Mesendoderm (in vitro differentiated cells): ENCODE measurements around the gene COBL.

Experiments used
- DNase-seq: peaks from one replicate; pipeline ENCODE4 v3.0.0; 2013
- H2AK5ac ChIP-seq: 2 replicates; pipeline ENCODE4 v1.6.1; 2013; ENCODE audit warnings: low read length, inconsistent platforms
- H2BK120ac ChIP-seq: 2 replicates; pipeline ENCODE4 v1.6.1; 2013; ENCODE audit warnings: low read depth, mild to moderate bottlenecking, low read length, moderate library complexity, mixed read lengths
- H2BK15ac ChIP-seq: replicated peaks from 2 replicates; pipeline ENCODE4 v1.6.1; 2013; ENCODE audit warnings: low read depth, mild to moderate bottlenecking, moderate library complexity
- H2BK5ac ChIP-seq: 2 replicates; pipeline ENCODE4 v1.6.1; 2013; ENCODE audit warnings: low read length, inconsistent platforms
- H3K18ac ChIP-seq: 2 replicates; pipeline ENCODE4 v1.6.1; 2013; ENCODE audit warnings: mild to moderate bottlenecking, low read length, mixed read lengths
- H3K23ac ChIP-seq: one replicate; pipeline ENCODE4 v1.6.1; 2013; ENCODE audit warnings: low read length
- H3K27ac ChIP-seq: 2 replicates; pipeline ENCODE4 v1.5.1; 2013; ENCODE audit warnings: low read depth, mild to moderate bottlenecking, inconsistent platforms, low read length, moderate library complexity
- H3K27me3 ChIP-seq: 2 replicates; pipeline ENCODE4 v1.6.1; 2013; ENCODE audit warnings: low read length, control low read depth, mild to moderate bottlenecking, inconsistent platforms; ENCODE audit not compliant: insufficient read depth, poor library complexity
- H3K36me3 ChIP-seq: 2 replicates; pipeline ENCODE4 v1.6.1; 2013; ENCODE audit warnings: low read length, inconsistent platforms; ENCODE audit not compliant: control insufficient read depth, insufficient read depth
- H3K4ac ChIP-seq: one replicate; pipeline ENCODE4 v1.6.1; 2013; ENCODE audit warnings: low read depth, mild to moderate bottlenecking, low read length, moderate library complexity
- H3K4me1 ChIP-seq: 2 replicates; pipeline ENCODE4 v1.6.1; 2013; ENCODE audit warnings: low read depth, low read length, inconsistent platforms; ENCODE audit not compliant: control insufficient read depth
- H3K4me2 ChIP-seq: 2 replicates; pipeline ENCODE4 v1.6.1; 2013; ENCODE audit warnings: low read length
- H3K4me3 ChIP-seq: 2 replicates; pipeline ENCODE4 v1.5.1; 2013; ENCODE audit warnings: mild to moderate bottlenecking, low read length
- H3K56ac ChIP-seq: one replicate; pipeline ENCODE4 v1.6.1; 2013; ENCODE audit warnings: low read length
- H3K79me1 ChIP-seq: 2 replicates; pipeline ENCODE4 v1.6.1; 2013; ENCODE audit warnings: low read length, inconsistent platforms
- H3K79me2 ChIP-seq: 2 replicates; pipeline ENCODE4 v1.6.1; 2013; ENCODE audit warnings: mild to moderate bottlenecking, low read length; ENCODE audit not compliant: control insufficient read depth, insufficient read depth
- H3K9ac ChIP-seq: 2 replicates; pipeline ENCODE4 v1.6.1; 2013; ENCODE audit warnings: low read length, inconsistent platforms
- H4K5ac ChIP-seq: one replicate; pipeline ENCODE4 v1.6.1; 2013; ENCODE audit warnings: low read length
- H4K8ac ChIP-seq: one replicate; pipeline ENCODE4 v1.6.1; 2013; ENCODE audit warnings: low read depth, mild to moderate bottlenecking, control low read depth, low read length, moderate library complexity
- WGBS: extraction: QIAGEN DNeasy Blood & Tissue Kit; methylation state at CpG from one replicate; pipeline ENCODE4 v1.1.7; 2013; ENCODE audit warnings: low lambda C conversion rate, missing lambda C conversion rate; ENCODE audit not compliant: insufficient coverage; ENCODE audit errors: extremely low coverage; 5-methylcytosine and 5-hydroxymethylcytosine counted together

COBL gene

GRCh38 chr7:51135576-51135975 lies 181.0 kb downstream of the COBL start:
- H3K27me3 ChIP-seq = no peaks in the 10 kb centered on the region
- H4K8ac ChIP-seq = no peak overlapping the region
- no peak overlapping the region for H3K27ac ChIP-seq
- DNase-seq = no peak
- H3K18ac ChIP-seq = no peak overlapping the region
- H2AK5ac ChIP-seq = no peak overlapping the region
- no peak overlapping the region for H3K4me3 ChIP-seq
- H3K4me1 ChIP-seq = no peaks in the 10 kb centered on the region
- H3K23ac ChIP-seq = no peak overlapping the region
- no peak overlapping the region for H2BK5ac ChIP-seq
- no peak overlapping the region for H2BK120ac ChIP-seq
- WGBS = no CpG with 5 or more reads among the region's 2 CpGs
- H3K79me2 ChIP-seq = no peaks in the 10 kb centered on the region
- no peaks in the 10 kb centered on the region for H3K79me1 ChIP-seq
- H2BK15ac ChIP-seq = no peak overlapping the region
- no peak overlapping the region for H3K4ac ChIP-seq
- H3K9ac ChIP-seq = no peak overlapping the region
- no peak overlapping the region for H3K4me2 ChIP-seq
- H3K56ac ChIP-seq = no peak overlapping the region
- no peaks in the 10 kb centered on the region for H3K36me3 ChIP-seq
- no peak overlapping the region for H4K5ac ChIP-seq

- Histone ChIP-seq H3K27me3 (no peaks in the 10 kb centered on the region), H3K56ac (no peak overlapping the region), H4K8ac (no peak overlapping the region), H3K9ac (no peak overlapping the region), H3K4ac (no peak overlapping the region), H3K27ac (no peak overlapping the region), H3K36me3 (no peaks in the 10 kb centered on the region), H2AK5ac (no peak overlapping the region), H3K23ac (no peak overlapping the region), H2BK15ac (no peak overlapping the region), H3K4me1 (peaks cover 4% of the 10 kb centered on the region), H3K79me1 (no peaks in the 10 kb centered on the region), H3K4me2 (no peak overlapping the region), H2BK5ac (no peak overlapping the region), H3K79me2 (no peaks in the 10 kb centered on the region), H4K5ac (no peak overlapping the region), H2BK120ac (no peak overlapping the region), H3K4me3 (no peak overlapping the region), H3K18ac (no peak overlapping the region)
- DNase-seq = no peak
- no CpG with 5 or more reads among the region's 4 CpGs for WGBS
Measured at GRCh38 chr7:51134013-51134441, 182.6 kb downstream of the COBL start.

GRCh38 chr7:51132661-51133060 lies 183.9 kb downstream of the COBL start:
- H3K79me2 ChIP-seq = no peaks in the 10 kb centered on the region
- no peak overlapping the region for H3K23ac ChIP-seq
- no peak overlapping the region for H2BK120ac ChIP-seq
- H3K36me3 ChIP-seq = no peaks in the 10 kb centered on the region
- H3K56ac ChIP-seq = no peak overlapping the region
- no peak overlapping the region for H4K8ac ChIP-seq
- H3K18ac ChIP-seq = no peak overlapping the region
- H3K4me1 ChIP-seq = peaks cover 4% of the 10 kb centered on the region
- H2AK5ac ChIP-seq = no peak overlapping the region
- H3K4me2 ChIP-seq = no peak overlapping the region
- no peaks in the 10 kb centered on the region for H3K27me3 ChIP-seq
- H4K5ac ChIP-seq = no peak overlapping the region
- no peak overlapping the region for H2BK5ac ChIP-seq
- WGBS = no CpG with 5 or more reads among the region's 3 CpGs
- H3K9ac ChIP-seq = no peak overlapping the region
- H3K4me3 ChIP-seq = no peak overlapping the region
- H3K79me1 ChIP-seq = no peaks in the 10 kb centered on the region
- DNase-seq = no peak
- H2BK15ac ChIP-seq = no peak overlapping the region
- H3K27ac ChIP-seq = no peak overlapping the region
- H3K4ac ChIP-seq = no peak overlapping the region

- Histone ChIP-seq H3K4me3 (no peak overlapping the region), H3K27me3 (no peaks in the 10 kb centered on the region), H3K36me3 (no peaks in the 10 kb centered on the region), H3K79me1 (no peaks in the 10 kb centered on the region), H3K23ac (no peak overlapping the region), H4K5ac (no peak overlapping the region), H3K9ac (no peak overlapping the region), H3K27ac (no peak overlapping the region), H3K79me2 (no peaks in the 10 kb centered on the region), H3K4me1 (peaks cover 4% of the 10 kb centered on the region), H2BK15ac (no peak overlapping the region), H3K56ac (peak overlapping the region; percentile 77), H4K8ac (no peak overlapping the region), H3K18ac (no peak overlapping the region), H2BK120ac (no peak overlapping the region), H3K4ac (no peak overlapping the region), H2BK5ac (peak overlapping the region; percentile 39), H3K4me2 (no peak overlapping the region), H2AK5ac (peak overlapping the region; percentile 52)
- no CpG with 5 or more reads among the region's 8 CpGs for WGBS
- DNase-seq = peak; percentile 53
Measured at GRCh38 chr7:51129527-51130472, 186.8 kb downstream of the COBL start.

- no peak overlapping the region for H3K9ac ChIP-seq
- H3K4ac ChIP-seq = no peak overlapping the region
- H3K18ac ChIP-seq = no peak overlapping the region
- H2BK15ac ChIP-seq = no peak overlapping the region
- DNase-seq = no peak
- peaks cover 4% of the 10 kb centered on the region for H3K4me1 ChIP-seq
- no CpG with 5 or more reads among the region's 16 CpGs for WGBS
- H2AK5ac ChIP-seq = no peak overlapping the region
- no peak overlapping the region for H2BK120ac ChIP-seq
- no peak overlapping the region for H2BK5ac ChIP-seq
- no peak overlapping the region for H3K56ac ChIP-seq
- no peak overlapping the region for H4K8ac ChIP-seq
- no peak overlapping the region for H4K5ac ChIP-seq
- no peak overlapping the region for H3K27ac ChIP-seq
- no peaks in the 10 kb centered on the region for H3K79me1 ChIP-seq
- no peaks in the 10 kb centered on the region for H3K36me3 ChIP-seq
- H3K79me2 ChIP-seq = no peaks in the 10 kb centered on the region
- no peak overlapping the region for H3K23ac ChIP-seq
- no peak overlapping the region for H3K4me2 ChIP-seq
- H3K27me3 ChIP-seq = no peaks in the 10 kb centered on the region
- no peak overlapping the region for H3K4me3 ChIP-seq
Measured at GRCh38 chr7:51128545-51129435, 187.8 kb downstream of the COBL start.
